GM23338 (cell line): ENCODE data around the gene S100A6. TPM values are rescaled to one million over a fixed set of nuclear protein-coding genes. Genes with fewer than 3 reads are reported as not detected.

Experiments used
- ATAC-seq: fragments of 200-7000 bp; cut with Tn5 transposase; 3 replicates; pipeline ENCODE4 v1.9.1; 2020
- DNase-seq: peaks from one replicate; pipeline ENCODE4 v3.0.0-alpha.2; 2015; ENCODE audit warnings: low spot score
- H2AFZ ChIP-seq: fragments of 200-600 bp; sonication (generic); 2 replicates; pipeline ENCODE4 v1.8.0; 2016; ENCODE audit warnings: antibody characterized with exemption, mild to moderate bottlenecking, moderate library complexity
- H3F3A ChIP-seq: fragments of 200-600 bp; sonication (generic); replicated peaks from 2 replicates; pipeline ENCODE4 v1.8.0; 2017; ENCODE audit warnings: antibody characterized with exemption, mixed run types, low read depth
- H3K27ac ChIP-seq: fragments of 200-600 bp; sonication (generic); 2 replicates; pipeline ENCODE4 v1.6.1; 2016; ENCODE audit warnings: low read depth
- H3K27me3 ChIP-seq: fragments of 200-600 bp; sonication (generic); 2 replicates; pipeline ENCODE4 v1.8.0; 2016; ENCODE audit warnings: mild to moderate bottlenecking, mixed run types, moderate library complexity; ENCODE audit not compliant: insufficient read depth
- H3K36me3 ChIP-seq: fragments of 200-600 bp; sonication (generic); 2 replicates; pipeline ENCODE4 v1.8.0; 2016; ENCODE audit warnings: mild to moderate bottlenecking; ENCODE audit not compliant: insufficient read depth
- H3K4me1 ChIP-seq: fragments of 200-600 bp; sonication (generic); 2 replicates; pipeline ENCODE4 v1.8.0; 2016; ENCODE audit warnings: mild to moderate bottlenecking, moderate library complexity; ENCODE audit not compliant: insufficient read depth
- H3K4me2 ChIP-seq: fragments of 200-600 bp; sonication (generic); 2 replicates; pipeline ENCODE4 v1.7.1; 2017; ENCODE audit warnings: mixed run types
- H3K4me3 ChIP-seq: fragments of 200-600 bp; sonication (generic); 2 replicates; pipeline ENCODE4 v1.6.1; 2016; ENCODE audit warnings: mixed run types
- H3K79me2 ChIP-seq: fragments of 200-600 bp; sonication (generic); replicated peaks from 2 replicates; pipeline ENCODE4 v1.8.0; 2017; ENCODE audit warnings: mild to moderate bottlenecking; ENCODE audit not compliant: insufficient read depth
- H3K9me2 ChIP-seq: fragments of 200-600 bp; sonication (generic); 2 replicates; pipeline ENCODE4 v1.8.0; 2017; ENCODE audit not compliant: insufficient read depth
- H4K20me1 ChIP-seq: fragments of 200-600 bp; sonication (generic); replicated peaks from 2 replicates; pipeline ENCODE4 v1.8.0; 2017; ENCODE audit warnings: mild to moderate bottlenecking; ENCODE audit not compliant: insufficient read depth
- H3K27ac Mint-ChIP-seq: 2 replicates; pipeline ENCODE4 v1.8.0; 2020; ENCODE audit warnings: inconsistent platforms, mild to moderate bottlenecking, moderate library complexity, mixed read lengths
- H3K27me3 Mint-ChIP-seq: 3 replicates; pipeline ENCODE4 v1.8.0; 2022; ENCODE audit warnings: low read depth, mild to moderate bottlenecking, moderate library complexity, mixed read lengths, inconsistent platforms; ENCODE audit not compliant: insufficient read depth, poor library complexity
- H3K36me3 Mint-ChIP-seq: 3 replicates; pipeline ENCODE4 v1.8.0; 2021; ENCODE audit warnings: low read depth, mild to moderate bottlenecking, inconsistent platforms, moderate library complexity, mixed read lengths
- H3K4me1 Mint-ChIP-seq: 3 replicates; pipeline ENCODE4 v1.8.0; 2020; ENCODE audit warnings: mild to moderate bottlenecking, inconsistent platforms, mixed read lengths
- H3K4me3 Mint-ChIP-seq: 3 replicates; pipeline ENCODE4 v1.8.0; 2021; ENCODE audit warnings: moderate library complexity, mild to moderate bottlenecking, inconsistent platforms, mixed read lengths
- H3K9me3 Mint-ChIP-seq: 3 replicates; pipeline ENCODE4 v1.8.0; 2020; ENCODE audit warnings: moderate library complexity, mild to moderate bottlenecking, inconsistent platforms, mixed read lengths
- REST ChIP-seq: IDR thresholded peaks from one replicate; pipeline ENCODE4 v1.6.1; 2018; ENCODE audit warnings: antibody characterized with exemption; ENCODE audit not compliant: unreplicated experiment
- ZNF462 ChIP-seq: fragments of 250-450 bp; sonication (Bioruptor Pico); IDR thresholded peaks from 2 replicates; pipeline ENCODE4 v1.5.0; 2020; ENCODE audit warnings: mild to moderate bottlenecking, moderate library complexity
- polyA plus RNA-seq: library from polyadenylated mRNA; unstranded; fragments of >200 nt; fragmentation: Nextera tagmentation; extraction: Ambion mirVana; gene quantifications from 2 replicates; pipeline ENCODE4 v1.2.1, GENCODE V29; 2016
- total RNA-seq: library from RNA; depleted of rRNA; stranded (reverse); fragments of >200 nt; shearing (Covaris generic); gene quantifications from 2 replicates; pipeline ENCODE4 v1.2.3, GENCODE V29; 2014

The S100A6 gene
- total and polyA plus RNA-seq, 2 experiments from 2014 or later, result 7.3 to 77.5 TPM

- H2AFZ ChIP-seq, result no peak overlapping the region
- H3K4me2 ChIP-seq, result no peak overlapping the region
- H3K79me2 ChIP-seq, result no peaks in the 10 kb centered on the region
- DNase-seq, result no peak
- H3K27me3 ChIP-seq, result no peaks in the 10 kb centered on the region
- H3K4me1 ChIP-seq, result no peaks in the 10 kb centered on the region
- H4K20me1 ChIP-seq, result no peaks in the 10 kb centered on the region
- no peak overlapping the region for H3K4me3 ChIP-seq
- Mint-ChIP-seq H3K36me3 (no peaks in the 10 kb centered on the region), H3K9me3 (no peaks in the 10 kb centered on the region), H3K4me3 (no peak overlapping the region), H3K27me3 (peaks cover 16% of the 10 kb centered on the region), H3K4me1 (peaks cover 31% of the 10 kb centered on the region), H3K27ac (no peak overlapping the region)
- H3F3A ChIP-seq, result no peaks in the 10 kb centered on the region
- H3K36me3 ChIP-seq, result no peaks in the 10 kb centered on the region
- no peaks in the 10 kb centered on the region for H3K9me2 ChIP-seq
- no peak overlapping the region for H3K27ac ChIP-seq
- ATAC-seq, result no peak
- TF ChIP-seq REST, result no peak
- no peak for TF ChIP-seq ZNF462 (CRISPR knock-in tag)
Observed at GRCh38 chr1:153553096-153553495, 17.3 kb upstream of the S100A6 start.
